ENCODE results near the gene CTNNA1. TPM values are rescaled to one million over a fixed set of nuclear protein-coding genes. Genes with fewer than 3 reads are reported as not detected.

CTNNA1 gene
- total RNA-seq, 4 donors from 2014 or later: 140 to 752 (median 389) TPM

- intact Hi-C loops (cut with DNase I; ENCODE audit: low total_unique reads): no loop called here
- no peak for TF ChIP-seq CTCF (IDR thresholded peaks at IDR 0.05)
- no peak for TF ChIP-seq POLR2A (IDR thresholded peaks at IDR 0.05)
Measured at GRCh38 chr5:138960145-138960692, 207.0 kb downstream of the CTNNA1 start.

GRCh38 chr5:138961221-138961620 is 208.0 kb downstream of the CTNNA1 start:
- no peak overlapping the region for H3K27ac ChIP-seq
- TF ChIP-seq CTCF (IDR thresholded peaks at IDR 0.05): no peak
- TF ChIP-seq POLR2A (IDR thresholded peaks at IDR 0.05): no peak

More at GRCh38 chr5:138960145-138960692, 207.0 kb downstream of the CTNNA1 start:
- no peak for DNase-seq
- H3K27ac ChIP-seq: no peak overlapping the region
- H3K4me1 ChIP-seq: no peaks in the 10 kb centered on the region
- H3K4me3 ChIP-seq: no peak overlapping the region
- H3K9me3 ChIP-seq: no peaks in the 10 kb centered on the region
- H3K27me3 ChIP-seq: no peaks in the 10 kb centered on the region
- H3K36me3 ChIP-seq: no peaks in the 10 kb centered on the region

GRCh38 chr5:138961729-138962128 is 208.5 kb downstream of the CTNNA1 start:
- TF ChIP-seq POLR2A (IDR thresholded peaks at IDR 0.05) (no peak), CTCF (IDR thresholded peaks at IDR 0.05) (no peak)
- no peaks in the 10 kb centered on the region for H3K4me1 ChIP-seq
- no peak overlapping the region for H3K4me3 ChIP-seq
- no peak overlapping the region for H3K27ac ChIP-seq
- no peaks in the 10 kb centered on the region for H3K27me3 ChIP-seq
- no peaks in the 10 kb centered on the region for H3K36me3 ChIP-seq
- DNase-seq: no peak
- H3K9me3 ChIP-seq: no peaks in the 10 kb centered on the region
- intact Hi-C loops (cut with DNase I; ENCODE audit: low total_unique reads): no loop called here

More at GRCh38 chr5:138961221-138961620, 208.0 kb downstream of the CTNNA1 start:
- no peaks in the 10 kb centered on the region for H3K27me3 ChIP-seq
- intact Hi-C loops (cut with DNase I; ENCODE audit: low total_unique reads): no loop called here
- no peaks in the 10 kb centered on the region for H3K36me3 ChIP-seq
- no peaks in the 10 kb centered on the region for H3K9me3 ChIP-seq
- H3K4me3 ChIP-seq: no peak overlapping the region
- no peaks in the 10 kb centered on the region for H3K4me1 ChIP-seq
- DNase-seq: no peak

GRCh38 chr5:138962614-138963370 is 209.6 kb downstream of the CTNNA1 start:
- Histone ChIP-seq H3K27me3 (no peaks in the 10 kb centered on the region), H3K4me1 (no peaks in the 10 kb centered on the region), H3K36me3 (no peaks in the 10 kb centered on the region), H3K9me3 (no peaks in the 10 kb centered on the region), H3K27ac (no peak overlapping the region), H3K4me3 (no peak overlapping the region)
- intact Hi-C loops (cut with DNase I; ENCODE audit: low total_unique reads): no loop called here
- TF ChIP-seq POLR2A (IDR thresholded peaks at IDR 0.05) (no peak), CTCF (IDR thresholded peaks at IDR 0.05) (no peak)
- DNase-seq: no peak

- intact Hi-C loops (cut with DNase I; ENCODE audit: low total_unique reads): no loop called here
- no peak for DNase-seq
- Histone ChIP-seq H3K36me3 (no peaks in the 10 kb centered on the region), H3K27ac (no peak overlapping the region), H3K27me3 (no peaks in the 10 kb centered on the region), H3K4me1 (no peaks in the 10 kb centered on the region), H3K4me3 (no peak overlapping the region), H3K9me3 (no peaks in the 10 kb centered on the region)
- TF ChIP-seq CTCF (IDR thresholded peaks at IDR 0.05) (no peak), POLR2A (IDR thresholded peaks at IDR 0.05) (no peak)
Measured at GRCh38 chr5:138963763-138964371, 210.6 kb downstream of the CTNNA1 start.
